Activated CD4-positive, alpha-beta T cell treated with anti-CD3 and anti-CD28 coated beads, Interleukin-2, Interleukin-4, amounts not matched to agents 100 ng/mL and 50 ng/mL, durations not matched to agents 16 hours and 8 hours (primary cell): Measurements from ENCODE around the gene ATP8A2.
A peak's percentile ranks its signal among the peaks of the same experiment; 100 is the strongest.

Source experiments
- DNase-seq: peaks from one replicate; pipeline ENCODE4 v3.0.0-alpha.2; 2020; ENCODE audit warnings: low spot score

Gene ATP8A2

GRCh38 chr13:25967144-25967543 lies 595.4 kb downstream of the ATP8A2 start:
- DNase-seq = no peak

- no peak for DNase-seq
These were observed 599.3 kb downstream of the ATP8A2 start for GRCh38 chr13:25971047-25971446.

GRCh38 chr13:25971459-25972145 lies 599.8 kb downstream of the ATP8A2 start:
- DNase-seq = peak; percentile 44

GRCh38 chr13:25973085-25973484 lies 601.3 kb downstream of the ATP8A2 start:
- DNase-seq = no peak

GRCh38 chr13:25973576-25973975 lies 601.8 kb downstream of the ATP8A2 start:
- peak; percentile 33 for DNase-seq

GRCh38 chr13:25977216-25977615 lies 605.4 kb downstream of the ATP8A2 start:
- no peak for DNase-seq

- DNase-seq = no peak
These were observed 605.9 kb downstream of the ATP8A2 start for GRCh38 chr13:25977671-25978070.

- DNase-seq = no peak
These were observed 607.2 kb downstream of the ATP8A2 start for GRCh38 chr13:25978961-25979360.

DNA sequence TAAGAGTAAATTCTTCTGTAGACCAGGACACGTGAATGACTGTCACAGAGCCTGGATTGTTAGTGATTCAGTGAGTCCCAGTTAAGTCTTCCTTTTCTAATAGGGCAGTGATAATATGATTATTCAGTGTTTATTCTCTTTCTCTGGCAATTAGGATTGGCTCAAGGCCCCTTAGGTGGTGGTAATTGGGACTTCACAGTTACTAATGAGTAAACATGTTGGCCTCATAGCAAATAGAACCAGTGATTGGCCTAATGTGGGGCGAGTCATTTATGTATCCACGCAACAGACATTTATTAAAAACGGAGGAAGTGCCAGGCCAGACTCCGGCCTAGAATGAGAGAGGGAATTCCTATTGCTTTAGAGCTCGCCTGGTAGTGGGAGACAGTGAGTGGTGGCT lies 607.6 kb downstream of the ATP8A2 start:
- no peak for DNase-seq

DNA sequence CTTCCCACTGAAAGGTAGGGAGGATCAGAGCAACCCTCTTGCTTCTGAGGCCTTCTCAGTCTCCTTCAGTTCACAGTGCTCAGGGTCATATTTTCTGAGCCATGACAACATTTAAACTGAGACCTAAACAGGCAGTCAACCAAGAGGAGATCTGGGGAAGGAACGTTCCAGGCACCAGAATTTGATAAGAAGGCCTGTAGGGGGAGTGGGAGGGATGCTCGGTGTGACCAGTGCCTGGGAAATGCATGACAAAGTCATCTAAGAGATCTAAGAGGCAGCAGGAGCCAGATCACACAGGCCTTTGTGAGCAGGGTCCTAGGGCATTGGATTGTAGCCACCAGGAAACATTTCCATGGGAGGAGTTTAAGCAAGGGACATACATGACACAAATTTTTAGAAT lies 608.5 kb downstream of the ATP8A2 start:
- peak; percentile 1 for DNase-seq

DNA sequence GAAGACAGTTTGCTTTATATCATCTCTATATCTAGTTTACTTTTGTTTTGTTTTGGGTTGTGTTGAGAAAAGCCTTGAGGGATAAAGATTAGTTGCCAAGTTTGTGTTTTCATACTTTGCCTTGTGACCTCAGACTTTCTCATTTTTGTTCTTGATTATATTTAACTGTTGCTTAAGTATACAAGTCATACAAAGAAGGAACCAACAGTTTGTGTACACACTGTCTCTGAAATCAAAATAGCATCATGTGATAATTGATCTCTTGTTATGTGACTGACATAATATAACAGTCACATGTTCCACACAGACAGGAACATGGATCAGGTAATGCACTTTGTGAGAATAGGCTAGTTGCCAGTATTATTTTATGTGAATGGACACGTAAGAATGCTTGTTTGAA lies 609.3 kb downstream of the ATP8A2 start:
- DNase-seq = no peak

DNA sequence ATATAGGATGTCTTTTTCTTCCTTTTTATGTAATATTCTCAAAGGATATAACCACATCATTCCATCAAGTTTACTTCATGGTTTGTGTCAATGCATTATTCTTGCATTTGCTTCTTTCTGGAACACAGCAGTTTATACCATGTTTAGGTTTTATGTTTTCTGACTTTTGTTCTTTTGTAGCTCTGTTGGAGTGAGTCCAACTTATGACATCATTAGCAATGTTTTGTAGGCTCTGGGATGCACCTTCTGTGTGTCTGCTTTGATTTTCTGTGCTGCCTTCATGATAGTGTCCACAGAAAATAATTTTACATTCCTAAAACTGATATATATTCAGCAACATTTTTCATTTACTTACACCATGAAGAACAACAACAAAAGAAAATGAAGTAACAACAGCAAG lies 611.1 kb downstream of the ATP8A2 start:
- no peak for DNase-seq

- no peak for DNase-seq
These were observed 616.2 kb downstream of the ATP8A2 start for GRCh38 chr13:25987987-25988386.

- no peak for DNase-seq
These were observed 616.9 kb downstream of the ATP8A2 start for GRCh38 chr13:25988661-25989060.

GRCh38 chr13:25990801-25991200 lies 619.0 kb downstream of the ATP8A2 start:
- no peak for DNase-seq

GRCh38 chr13:25992076-25992475 lies 620.3 kb downstream of the ATP8A2 start:
- no peak for DNase-seq

DNA sequence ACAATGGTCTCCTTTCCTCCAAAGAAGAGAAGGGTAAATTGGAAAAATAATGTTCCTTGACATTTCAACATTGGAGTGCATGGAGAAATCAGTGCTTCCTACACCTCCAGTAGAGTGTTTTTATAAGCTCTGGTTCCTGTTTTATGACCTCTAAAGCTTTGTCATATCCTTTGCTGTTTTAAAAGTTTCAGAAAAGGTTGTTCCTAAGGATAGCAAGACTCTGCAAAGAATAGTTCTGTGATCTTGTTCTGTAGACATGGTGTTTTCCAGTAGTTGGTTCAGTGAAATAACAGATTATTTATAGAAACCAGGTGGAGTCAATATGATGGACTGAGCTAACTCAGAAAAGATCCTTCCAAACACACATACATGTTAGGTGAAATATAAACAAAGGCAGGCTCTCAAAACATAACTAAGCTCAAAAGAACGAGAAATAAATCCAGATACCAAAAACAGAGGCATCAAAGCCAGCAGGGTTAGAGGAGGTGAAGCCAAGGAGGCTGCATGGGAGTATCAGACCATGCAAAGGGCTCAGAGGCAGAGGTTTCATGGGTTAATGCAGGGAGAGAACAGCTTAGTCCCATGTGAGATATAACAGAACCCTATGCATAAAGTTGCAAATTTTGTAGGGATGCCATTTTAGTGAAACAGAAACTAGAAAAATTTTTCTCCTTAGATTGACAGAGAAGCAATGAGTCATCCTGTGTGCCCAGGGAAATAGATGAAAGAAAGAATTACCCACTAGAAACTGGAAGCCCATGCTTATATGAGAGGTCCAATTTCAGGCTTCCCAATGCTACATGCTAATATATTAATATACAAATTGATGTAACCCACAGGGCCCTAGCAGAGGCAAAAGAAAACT lies 635.7 kb downstream of the ATP8A2 start:
- no peak for DNase-seq

DNA sequence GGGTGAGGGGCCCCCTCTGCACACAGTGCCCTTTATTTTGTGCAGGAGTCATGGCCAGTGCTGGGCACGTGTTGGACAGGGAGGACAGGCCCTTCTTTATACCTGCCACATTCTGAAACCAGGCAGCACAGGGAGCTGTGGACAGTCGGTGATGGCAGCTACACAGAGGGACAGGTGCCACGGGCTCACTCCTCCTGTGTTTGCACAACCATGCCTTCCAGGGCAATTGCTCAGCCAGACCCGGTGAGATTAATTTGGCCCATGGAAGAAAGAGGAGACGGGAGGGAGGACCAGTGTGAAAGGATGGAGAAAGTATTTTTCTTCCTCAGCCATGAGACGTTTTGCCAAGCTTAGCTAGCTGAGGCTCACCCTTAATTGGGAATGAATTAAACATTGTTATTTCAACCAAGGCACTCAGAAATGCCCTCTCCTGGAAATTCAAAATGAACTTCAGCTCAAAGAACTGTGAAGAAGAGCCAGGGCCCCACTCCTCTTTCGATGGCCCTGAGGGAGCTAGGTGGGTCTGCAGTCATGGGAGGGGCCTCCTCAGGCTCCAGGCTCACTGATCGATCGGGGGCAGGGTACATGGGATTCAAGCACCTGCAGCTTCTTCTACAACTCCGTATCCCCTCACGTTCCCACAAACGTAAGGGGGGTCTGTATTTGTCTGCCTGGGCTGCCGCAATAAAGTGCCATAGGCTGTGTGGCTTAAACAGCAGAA lies 638.9 kb downstream of the ATP8A2 start:
- DNase-seq = no peak

- no peak for DNase-seq
These were observed 639.4 kb downstream of the ATP8A2 start for GRCh38 chr13:26011208-26011573.

DNA sequence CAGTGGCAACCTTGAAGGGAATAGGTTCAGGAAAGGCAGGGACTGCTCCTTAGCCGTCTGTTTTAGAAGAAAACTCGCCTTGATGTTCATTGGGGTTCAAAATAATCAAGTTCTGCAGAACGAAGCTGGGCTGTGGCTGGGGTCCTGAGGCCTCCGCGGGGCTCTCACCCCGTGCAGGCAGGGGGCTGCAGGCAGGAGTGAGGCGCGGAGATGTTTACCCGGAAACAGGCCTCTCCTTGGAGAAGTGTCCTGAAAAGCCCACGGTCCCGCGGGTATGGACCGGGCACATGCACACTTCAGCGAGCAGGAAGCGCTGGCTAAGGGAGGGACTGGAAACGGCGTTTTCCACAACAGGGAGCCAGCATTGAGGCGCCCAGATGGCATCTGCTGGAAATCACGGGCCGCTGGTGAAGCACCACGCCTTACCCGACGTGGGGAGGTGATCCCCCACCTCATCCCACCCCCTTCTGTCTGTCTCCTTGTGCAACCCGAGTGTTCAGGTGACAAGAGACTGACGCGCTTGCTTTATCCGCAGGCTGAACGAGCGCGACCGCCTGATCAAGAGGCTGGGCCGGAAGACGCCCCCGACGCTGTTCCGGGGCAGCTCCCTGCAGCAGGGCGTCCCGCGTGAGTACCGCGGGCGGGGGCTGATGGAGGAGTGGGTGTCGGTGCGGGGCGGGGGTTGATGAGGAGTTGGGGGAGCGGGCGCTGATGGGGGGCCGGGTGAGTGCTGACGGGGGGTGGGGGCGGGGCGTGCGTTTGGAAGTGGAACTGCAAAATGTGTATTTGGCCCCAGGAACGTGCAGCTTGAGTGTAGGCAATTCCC lies 640.4 kb downstream of the ATP8A2 start:
- peak; percentile 7 for DNase-seq

GRCh38 chr13:26012995-26013394 lies 641.2 kb downstream of the ATP8A2 start:
- no peak for DNase-seq
